Posterior vena cava (tissue), 2 donors: ENCODE measurements around the gene TNK1. TPM values are rescaled to one million over a fixed set of nuclear protein-coding genes. Genes with fewer than 3 reads are reported as not detected.
"Not testable (repeated sequence)": the region's sequence is repeated elsewhere in the genome, so short reads cannot be mapped to it uniquely, and the experiment has no call there.

Source experiments
- DNase-seq: peaks from one replicate; pipeline ENCODE4 v3.0.0-alpha.2; 2020; ENCODE audit warnings: low spot score
- intact Hi-C, 2 donors: fragments of 100-400 bp; cut with DNase I; formaldehyde crosslinking; loops; one replicate each; pipeline versions ENCODE4 v1.14.1 to v1.14.2; 2022 to 2023
- long read RNA-seq, 2 donors: library from polyadenylated mRNA; unstranded; transcript quantifications; one replicate each; pipeline ENCODE4 v2.0.0, GENCODE V29; 2020 to 2021
- total RNA-seq, 2 donors: library from RNA; stranded (reverse); fragmentation: NEBNext Ultra II Directional; extraction: Animal tissue kit (Norgen Biotek cat#: 25700); gene quantifications; one replicate each; pipeline ENCODE4 v1.2.1, GENCODE V29; 2021
- donor health status: DM: yes; HTN: yes; CAD: no.
- donor health status: DM: yes; HTN: yes; CAD: no.

TNK1 gene
- total RNA-seq, result 1 to 10 TPM; 1.6 to 1.8 TPM
- long read RNA-seq, donor 1, partial matches to known transcripts, result 1 of 2 reads
- long read RNA-seq, donor 1, other reads (novel, unspliced or antisense), result 1 of 2 reads
- long read RNA-seq, donor 2, partial matches to known transcripts, result 1 of 2 reads
- long read RNA-seq, donor 2, other reads (novel, unspliced or antisense), result 1 of 2 reads

DNA sequence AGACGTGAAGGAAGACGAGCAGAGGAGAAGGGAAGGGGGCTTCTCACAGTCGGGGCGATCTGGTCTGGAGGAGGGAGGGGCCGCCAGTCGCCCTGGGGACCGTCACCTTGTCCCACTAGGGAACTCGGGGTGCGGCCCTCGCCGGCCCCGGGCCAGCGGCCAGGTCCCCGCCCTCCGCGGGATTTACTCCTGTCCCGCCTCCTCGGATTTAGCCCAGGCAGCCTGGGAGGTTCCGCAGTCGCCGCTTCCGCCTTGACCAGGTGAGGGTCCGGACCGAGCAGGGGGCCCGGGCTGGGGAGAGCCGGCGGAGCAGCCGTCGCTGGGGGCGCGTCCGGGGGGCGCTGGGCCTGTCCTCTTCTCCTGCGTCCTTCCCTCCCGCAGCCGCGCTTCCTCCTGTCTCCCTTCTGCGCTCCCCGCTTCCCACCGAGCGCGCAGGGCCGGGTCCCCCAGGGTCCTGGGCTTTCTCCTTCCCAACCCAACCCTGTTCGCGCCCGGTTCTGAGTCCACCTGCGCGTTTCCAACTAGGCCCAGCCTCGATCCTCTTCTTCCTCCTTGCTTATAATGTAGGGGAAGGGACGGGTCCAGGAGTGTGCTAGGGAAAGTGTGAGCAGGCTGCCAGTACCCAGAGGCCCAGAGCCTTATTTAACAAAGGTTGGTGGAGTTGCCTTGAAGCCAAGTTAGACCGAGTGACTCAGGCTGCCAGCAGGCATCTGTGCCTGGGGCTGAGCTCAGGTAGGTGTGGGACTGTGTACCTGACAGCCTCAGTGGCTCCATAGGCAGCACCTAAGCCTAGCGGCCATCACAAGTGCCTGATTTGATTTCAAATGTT lies at the start of gene TNK1:
TSS of gene TNK1 (plus strand) at position 235 of the 829 bp plus-strand sequence. CDS start 1,838 bp downstream, outside the sequence.
- intact Hi-C loops, result no loop called here
- DNase-seq, result no peak

DNA sequence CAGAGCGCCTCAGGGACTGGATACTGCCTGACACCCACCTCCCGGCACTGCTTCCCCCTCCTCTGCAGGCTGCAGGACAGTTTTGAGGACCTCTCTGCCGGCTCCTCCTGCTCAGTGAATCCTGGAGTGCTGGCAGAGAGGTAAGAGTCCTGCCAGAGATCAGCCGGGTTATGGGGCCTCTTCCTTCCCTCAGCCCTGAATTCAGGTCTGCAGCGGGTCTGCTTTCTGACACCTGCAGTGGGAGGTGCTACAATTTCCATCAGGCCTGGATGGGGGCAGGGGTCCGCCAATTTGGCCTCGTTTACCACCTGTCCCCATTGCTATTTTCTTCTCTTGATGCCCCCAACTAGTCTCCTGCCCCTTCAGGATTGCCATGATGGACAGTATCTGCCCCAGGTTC lies 48.8 kb upstream of the TNK1 start:
- no peak for DNase-seq
- intact Hi-C loops, result no loop called here

DNA sequence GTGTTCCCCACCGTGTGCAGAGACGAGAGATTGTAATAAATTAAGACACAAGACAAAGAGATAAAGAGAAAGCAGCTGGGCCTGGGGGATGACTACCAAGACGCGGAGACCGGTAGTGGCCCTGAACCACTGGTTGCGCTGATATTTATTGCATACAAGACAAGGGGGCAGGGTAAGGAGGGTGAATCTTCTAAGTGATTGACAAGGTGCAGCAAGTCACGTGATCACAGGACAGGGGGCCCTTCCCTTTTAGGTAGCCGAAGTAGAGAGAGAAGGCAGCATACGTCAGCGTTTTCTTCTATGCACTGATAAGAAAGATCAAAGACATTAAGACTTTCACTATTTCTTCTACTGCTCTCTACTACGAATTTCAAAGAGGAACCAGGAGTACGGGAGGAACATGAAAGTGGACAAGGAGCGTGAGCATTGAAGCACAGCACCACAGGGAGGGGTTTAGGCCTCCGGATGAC lies 48.3 kb upstream of the TNK1 start:
- DNase-seq, intact Hi-C loops: not testable (repeated sequence)

DNA sequence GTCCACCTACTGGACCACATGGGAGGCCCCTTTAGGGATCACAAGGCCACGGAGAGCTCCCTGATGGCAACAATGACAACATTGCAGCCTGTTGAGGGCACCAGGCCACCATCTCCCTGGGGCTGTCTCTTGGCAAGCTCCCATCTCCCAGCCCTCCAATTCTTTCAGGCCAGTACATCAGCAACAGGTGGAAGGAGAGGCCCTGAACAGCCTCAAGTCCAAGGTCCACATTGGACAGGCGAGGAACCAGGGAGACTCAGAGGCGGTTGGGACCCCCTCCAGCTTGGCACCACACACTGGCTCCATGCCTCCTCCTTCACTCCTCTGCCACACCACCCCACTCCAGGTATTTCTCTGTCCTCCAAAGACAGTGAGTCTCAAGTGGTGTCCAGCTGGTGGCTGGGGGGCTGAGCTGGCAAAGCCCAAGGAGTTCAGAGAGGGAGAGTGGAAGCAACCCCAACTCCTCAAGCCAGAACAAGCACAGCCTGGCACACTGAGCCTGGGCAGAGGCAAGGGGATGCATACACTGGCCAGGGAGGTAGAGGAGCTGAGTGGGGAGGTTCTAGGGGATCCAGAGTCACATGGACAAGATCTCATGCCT lies 45.9 kb upstream of the TNK1 start:
- intact Hi-C loops, result no loop called here
- DNase-seq, result no peak

DNA sequence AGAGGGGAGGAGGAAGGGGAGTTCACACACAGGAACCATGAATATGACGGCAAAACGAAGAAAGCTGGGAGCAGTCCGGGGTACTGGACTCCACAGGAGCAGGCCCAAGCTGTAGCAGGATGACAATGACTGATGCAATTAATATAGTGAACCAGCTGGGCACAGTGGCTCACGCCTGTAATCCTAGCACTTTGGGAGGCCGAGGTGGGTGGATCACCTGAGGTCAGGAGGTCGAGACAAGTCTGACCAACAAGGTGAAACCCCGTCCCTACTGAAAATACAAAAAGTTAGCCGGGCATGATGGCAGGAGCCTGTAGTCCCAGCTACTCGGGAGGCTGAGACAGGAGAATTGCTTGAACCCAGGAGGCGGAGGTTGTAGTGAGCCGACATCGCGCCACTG lies 45.1 kb upstream of the TNK1 start:
- intact Hi-C loops, DNase-seq: not testable (repeated sequence)

DNA sequence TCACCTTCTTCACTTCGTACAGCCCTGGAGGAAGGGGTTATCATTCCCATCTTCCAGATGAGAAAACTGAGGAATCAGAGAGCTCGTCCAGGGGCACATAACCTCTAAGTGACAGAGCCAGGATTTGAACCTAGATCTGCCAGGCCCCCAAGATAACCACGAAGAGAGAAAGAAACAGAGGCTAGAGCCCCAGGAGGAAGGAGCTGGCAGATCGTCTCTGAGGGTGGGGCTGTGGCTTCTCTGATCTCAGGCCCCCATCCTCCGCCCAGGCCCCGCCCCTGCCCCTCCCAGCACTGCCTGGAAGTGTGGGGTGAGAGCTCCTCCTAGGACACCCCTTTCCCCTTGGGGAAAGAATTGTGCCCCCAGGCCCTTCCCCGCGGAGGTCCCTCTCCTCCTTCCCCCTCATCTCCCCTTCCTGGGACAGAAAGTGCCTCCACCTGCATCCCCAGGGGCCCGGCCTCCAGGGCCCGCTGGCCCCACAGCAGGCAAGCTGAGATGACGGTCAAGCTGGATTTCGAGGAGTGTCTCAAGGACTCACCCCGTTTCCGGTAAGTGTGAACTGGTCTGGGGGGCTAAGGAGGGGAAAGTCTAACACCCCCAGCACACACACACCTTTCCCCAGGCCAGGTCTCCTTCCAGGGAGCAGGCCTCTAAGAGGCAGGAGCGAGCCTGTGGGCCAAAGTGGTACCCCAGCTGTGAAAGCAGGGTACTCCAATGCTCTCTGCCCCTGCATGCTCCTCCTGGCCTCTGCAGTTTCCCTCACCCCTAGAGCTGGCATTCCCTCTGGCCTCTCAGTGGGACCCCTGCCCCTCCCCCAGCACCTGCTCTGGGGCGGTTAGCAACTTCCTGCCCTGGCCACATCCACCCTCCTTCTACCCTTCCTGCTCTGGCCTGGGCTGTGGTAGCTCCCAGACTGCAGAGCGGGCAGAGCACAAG lies 44.4 kb upstream of the TNK1 start, which contains the start of gene ACAP1:
TSS of gene ACAP1 (plus strand) at position 290 of the 936 bp plus-strand sequence. CDS start at position 496, 206 bp downstream.
- intact Hi-C loops, result no loop called here
- no peak for DNase-seq

DNA sequence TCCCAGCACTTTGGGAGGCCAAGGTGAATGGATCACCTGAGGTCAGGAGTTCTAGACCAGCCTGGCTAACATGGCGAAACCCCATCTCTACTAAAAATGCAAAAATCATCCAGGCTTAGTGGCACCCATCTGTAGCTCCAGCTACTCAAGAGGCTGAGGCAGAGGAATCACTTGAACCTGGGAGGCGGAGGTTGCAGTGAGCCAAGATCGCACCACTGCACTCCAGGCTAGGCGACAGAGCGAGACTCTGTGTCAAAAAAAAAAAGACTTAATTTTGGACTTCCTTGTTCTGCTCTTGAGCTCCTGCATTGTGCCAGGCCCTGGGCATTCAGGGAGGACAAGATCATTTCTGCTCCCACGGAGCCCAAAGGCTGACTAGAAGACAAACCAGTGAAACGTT lies 43.3 kb upstream of the TNK1 start:
- DNase-seq, intact Hi-C loops: not testable (repeated sequence)

DNA sequence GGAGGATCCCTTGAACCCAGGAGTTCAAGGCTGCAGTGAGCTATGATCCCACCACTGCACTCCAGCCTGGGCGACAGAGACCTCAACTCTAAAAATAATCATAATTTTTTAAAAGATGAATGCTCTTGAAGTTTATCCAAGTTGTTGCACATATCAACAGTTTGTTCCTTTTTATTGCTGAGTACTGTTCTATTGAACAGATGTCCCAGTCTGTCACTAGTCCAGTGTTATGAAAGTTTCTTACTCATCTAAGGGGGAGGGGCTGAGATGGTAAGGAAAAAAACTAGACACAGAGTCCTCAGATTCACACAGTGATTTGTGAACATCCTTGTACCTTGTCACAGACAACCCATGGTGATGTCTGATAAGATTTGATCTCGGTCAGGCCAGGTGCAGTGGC lies 40.7 kb upstream of the TNK1 start:
- intact Hi-C loops, result loop anchor here in 1 of 2 donors (10.0 kb wide), 1 partner anchor 45 kb away; the partner anchor contains the start of gene YBX2

DNA sequence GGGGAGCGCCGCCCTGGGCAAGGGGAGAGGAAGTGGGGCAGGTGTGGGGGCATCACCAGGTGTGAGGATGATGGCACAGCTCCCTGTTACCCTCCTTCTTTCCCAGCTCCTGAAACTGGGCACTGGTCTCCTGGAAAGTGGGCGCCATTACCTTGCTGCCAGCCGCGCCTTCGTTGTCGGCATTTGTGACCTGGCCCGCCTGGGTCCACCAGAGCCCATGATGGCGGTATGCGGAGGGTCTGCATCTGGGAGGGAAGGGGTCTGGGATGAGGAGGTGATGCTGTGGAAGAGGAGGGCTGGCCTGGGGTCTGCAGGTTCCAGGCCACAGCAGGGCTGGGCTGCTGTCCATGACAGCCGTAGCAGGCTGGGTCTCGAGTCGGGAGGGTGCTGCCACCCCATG lies 39.0 kb upstream of the TNK1 start:
- DNase-seq, result no peak
- intact Hi-C loops, result loop anchor here in 1 of 2 donors (10.0 kb wide), 1 partner anchor 47 kb away; the partner anchor contains the start of gene YBX2

More for the DNA sequence above, 40.7 kb upstream of the TNK1 start:
- no peak for DNase-seq

DNA sequence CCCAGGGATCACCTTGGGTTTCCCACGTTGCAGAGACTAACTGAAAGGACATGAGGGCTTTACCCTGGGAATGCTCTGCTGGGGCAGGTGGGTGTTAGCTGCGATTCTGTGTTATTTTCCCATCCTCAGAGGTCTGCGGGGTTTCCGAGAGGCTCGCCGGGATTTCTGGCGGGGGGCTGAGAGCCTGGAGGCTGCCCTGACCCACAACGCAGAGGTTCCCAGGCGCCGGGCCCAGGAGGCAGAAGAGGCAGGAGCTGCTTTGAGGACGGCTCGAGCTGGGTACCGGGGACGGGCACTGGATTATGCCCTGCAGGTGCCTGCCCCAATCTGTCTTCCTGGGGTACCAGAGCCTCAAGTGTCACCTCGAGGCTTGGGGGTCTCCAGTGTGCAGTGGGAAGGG lies 37.6 kb upstream of the TNK1 start:
- intact Hi-C loops, result loop anchor here in 1 of 2 donors (10.0 kb wide), 1 partner anchor 48 kb away; the partner anchor contains the start of gene YBX2
- no peak for DNase-seq

DNA sequence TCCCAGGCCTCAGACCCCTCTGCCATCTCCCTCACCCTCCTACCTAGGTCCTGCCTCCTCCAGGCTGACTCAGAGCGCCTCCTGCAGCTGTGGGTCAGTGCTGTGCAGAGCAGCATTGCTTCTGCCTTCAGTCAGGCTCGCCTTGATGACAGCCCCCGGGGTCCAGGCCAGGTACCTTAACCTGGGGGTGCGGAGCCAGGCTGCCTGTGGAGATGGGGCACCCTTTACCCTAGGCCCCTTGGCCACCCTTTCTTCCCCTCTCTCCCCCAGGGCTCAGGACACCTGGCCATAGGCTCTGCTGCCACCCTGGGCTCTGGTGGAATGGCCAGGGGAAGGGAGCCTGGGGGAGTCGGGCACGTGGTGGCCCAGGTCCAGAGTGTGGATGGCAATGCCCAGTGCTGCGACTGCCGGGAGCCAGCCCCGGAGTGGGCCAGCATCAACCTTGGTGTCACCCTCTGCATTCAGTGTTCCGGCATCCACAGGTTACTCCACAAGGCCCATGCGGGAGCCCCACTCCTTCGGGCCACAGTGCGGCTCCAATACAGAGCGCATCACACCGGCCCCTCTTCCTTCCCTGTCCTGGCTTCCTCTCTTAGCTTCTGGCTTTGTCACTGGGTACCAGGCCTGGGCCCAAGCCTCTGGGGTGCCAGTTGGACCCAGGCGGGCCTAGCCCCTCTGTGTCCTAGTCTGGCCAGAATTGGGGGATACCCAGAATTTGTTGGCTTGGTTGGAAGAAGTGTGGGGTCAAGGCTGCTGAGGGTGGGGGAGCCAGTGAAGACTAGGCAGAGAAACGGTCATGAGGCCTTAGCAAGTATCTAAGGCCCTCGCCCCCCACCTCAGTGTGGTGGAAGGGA lies 33.9 kb upstream of the TNK1 start:
- intact Hi-C loops, result loop anchor here (5.0 to 10.0 kb wide), 2 partner anchors 52 to 95 kb away; partner anchors contain the start of genes CTDNEP1 (in 1 of the 2), ELP5 (in 1 of the 2) and YBX2 (in 1 of the 2)
- DNase-seq, result no peak

DNA sequence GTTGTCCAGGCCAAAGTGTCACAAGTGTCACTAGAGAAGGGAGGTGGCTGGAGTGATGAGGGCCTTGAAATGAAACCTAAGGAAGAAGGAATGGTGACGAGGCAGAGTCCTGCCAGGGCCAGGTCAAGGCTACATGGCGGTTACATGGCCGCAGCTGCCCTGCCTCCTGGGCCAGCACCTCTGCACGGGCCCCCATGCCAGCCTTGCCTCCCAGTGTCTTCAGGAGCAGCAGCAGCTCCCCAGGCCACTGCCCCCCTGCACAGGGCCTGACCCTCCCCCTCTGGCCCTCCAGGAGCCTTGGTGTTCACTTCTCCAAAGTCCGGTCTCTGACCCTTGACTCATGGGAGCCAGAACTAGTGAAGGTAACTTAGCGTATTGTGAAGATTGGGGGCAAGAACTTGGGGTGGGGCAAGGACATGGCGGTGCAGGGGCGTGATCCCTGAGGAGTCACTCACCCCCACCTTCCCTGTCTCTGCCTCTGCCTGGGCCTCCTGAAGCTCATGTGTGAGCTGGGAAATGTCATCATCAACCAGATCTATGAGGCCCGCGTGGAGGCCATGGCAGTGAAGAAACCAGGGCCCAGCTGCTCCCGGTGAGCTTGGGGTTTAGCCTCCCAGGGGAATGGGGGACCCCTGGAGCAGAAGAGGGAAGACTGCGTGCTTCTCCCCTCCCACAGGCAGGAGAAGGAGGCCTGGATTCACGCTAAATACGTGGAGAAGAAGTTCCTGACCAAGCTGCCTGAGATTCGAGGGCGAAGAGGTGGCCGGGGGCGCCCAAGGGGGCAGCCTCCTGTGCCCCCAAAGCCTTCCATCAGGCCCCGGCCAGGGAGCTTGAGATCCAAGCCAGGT lies 33.0 kb upstream of the TNK1 start:
- intact Hi-C loops, result loop anchor here (5.0 to 10.0 kb wide), 2 partner anchors 53 to 96 kb away; partner anchors contain the start of genes CTDNEP1 (in 1 of the 2), ELP5 (in 1 of the 2) and YBX2 (in 1 of the 2)
- no peak for DNase-seq

DNA sequence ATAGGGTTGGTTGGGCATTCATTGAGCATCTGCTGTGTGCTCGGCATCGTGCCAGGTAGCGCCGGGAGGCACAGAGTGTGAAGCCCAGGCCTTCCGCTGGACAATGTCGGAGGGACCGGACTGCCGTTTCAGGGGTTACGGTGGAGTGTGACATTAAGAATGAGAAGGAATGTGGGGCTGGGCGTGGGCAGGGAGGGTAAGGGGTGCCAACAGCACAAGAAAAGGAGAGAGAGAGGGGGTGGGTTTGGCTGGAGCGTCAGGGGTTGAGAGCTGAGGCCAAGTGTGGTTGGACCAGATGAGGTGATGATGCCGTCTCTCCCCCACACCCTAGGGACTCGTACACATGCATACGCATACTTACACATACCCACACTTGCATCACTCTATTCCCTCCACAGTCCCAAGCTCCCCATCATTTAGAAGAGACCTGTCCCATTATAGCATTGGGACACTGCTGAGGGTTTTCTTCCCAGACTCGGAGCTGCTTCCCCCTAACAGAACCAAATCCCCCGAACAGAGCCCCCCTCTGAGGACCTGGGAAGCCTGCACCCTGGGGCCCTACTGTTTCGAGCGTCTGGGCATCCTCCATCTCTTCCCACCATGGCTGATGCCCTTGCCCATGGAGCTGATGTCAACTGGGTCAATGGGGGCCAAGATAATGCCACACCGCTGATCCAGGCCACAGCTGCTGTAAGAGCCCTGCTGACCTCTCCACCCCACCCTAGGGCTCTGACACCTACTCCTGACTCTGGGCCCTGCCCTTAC lies 32.2 kb upstream of the TNK1 start:
- DNase-seq, result no peak
- intact Hi-C loops, result loop anchor here (5.0 to 10.0 kb wide), 2 partner anchors 54 to 96 kb away; partner anchors contain the start of genes CTDNEP1 (in 1 of the 2), ELP5 (in 1 of the 2) and YBX2 (in 1 of the 2)

DNA sequence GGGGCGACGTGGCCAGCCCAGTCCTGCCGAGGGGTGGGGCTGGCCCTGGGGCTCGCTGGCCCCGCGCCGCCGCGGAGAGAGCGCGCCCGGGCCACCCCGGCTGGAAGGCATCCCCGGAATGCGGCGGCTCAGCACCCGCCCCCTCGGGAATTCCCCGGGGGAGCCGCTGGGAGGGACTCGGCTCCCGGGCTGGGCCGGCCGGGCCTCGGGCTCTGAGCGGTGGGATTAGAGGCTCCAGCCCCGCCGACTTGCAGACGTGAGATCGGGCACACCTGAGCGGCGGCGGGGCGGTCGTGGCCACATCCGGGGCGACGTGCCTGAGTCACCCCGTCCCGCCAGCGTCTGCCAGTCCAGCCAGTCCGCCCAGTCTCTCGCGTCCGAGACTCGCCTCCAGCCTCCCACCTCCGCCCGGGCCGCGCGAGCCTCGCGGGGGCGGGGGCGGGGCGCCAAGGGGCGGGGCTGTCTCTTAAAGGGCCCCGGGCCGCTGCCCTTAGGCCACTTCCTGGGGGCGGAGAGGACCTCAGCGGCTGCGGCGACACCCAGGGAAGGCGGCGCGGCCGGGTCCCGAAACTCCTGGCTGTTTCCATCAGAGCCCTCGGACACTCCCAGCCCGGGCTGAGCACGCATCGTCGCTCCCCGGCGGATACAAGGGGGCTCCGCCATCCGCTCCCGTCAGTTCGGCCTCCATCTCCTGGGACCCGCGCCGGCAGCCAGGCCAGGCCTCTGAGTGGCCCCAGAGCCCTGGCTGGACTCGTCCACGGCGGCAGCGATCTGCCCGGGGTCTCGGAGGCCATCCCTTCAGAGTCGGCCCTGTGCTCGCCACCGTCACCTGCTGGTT lies 29.0 kb upstream of the TNK1 start, which contains the start of gene KCTD11:
TSS of gene KCTD11 (plus strand) at position 498 of the 838 bp plus-strand sequence.
- intact Hi-C loops, result loop anchor here in 1 of 2 donors (10.0 kb wide), 2 partner anchors 83 to 213 kb away; partner anchors contain the start of genes FGF11, SENP3 and TMEM102
- DNase-seq, result peak; percentile 98

DNA sequence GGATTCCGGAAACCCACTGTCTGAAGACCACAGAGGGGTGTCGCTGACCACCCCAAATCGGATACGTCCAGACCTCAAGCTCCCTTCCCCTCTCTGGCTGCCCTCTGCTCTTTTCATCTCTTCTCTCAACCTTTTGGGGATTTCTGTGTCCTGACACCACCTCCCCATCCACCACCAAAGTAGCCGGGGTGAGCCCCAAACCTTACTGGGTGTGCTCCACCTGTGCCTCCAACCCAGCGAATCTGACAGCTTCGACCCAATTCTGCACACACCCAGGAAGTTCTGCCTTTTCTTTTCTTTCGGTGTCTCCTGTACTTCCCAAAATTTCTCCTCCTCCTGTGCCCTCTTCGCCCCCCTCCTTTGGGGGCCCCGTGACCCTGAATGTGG lies 28.4 kb upstream of the TNK1 start:
- intact Hi-C loops, result loop anchor here in 1 of 2 donors (10.0 kb wide), 2 partner anchors 82 to 212 kb away; partner anchors contain the start of genes FGF11, SENP3 and TMEM102
- DNase-seq, result no peak
